ENCODE results near the gene TMEM40. TPM values are rescaled to one million over a fixed set of nuclear protein-coding genes. Genes with fewer than 3 reads are reported as not detected.

The TMEM40 gene
- total RNA-seq, 1 experiment from 2014 or later: not detected

GRCh38 chr3:12705374-12705926, 53.6 kb downstream of the TMEM40 start:
- no peak overlapping the region for H3K56ac ChIP-seq (ENCODE audit: insufficient read length, low read depth, low read length)
- H3K4ac ChIP-seq (ENCODE audit: low read depth, low read length): no peak overlapping the region
- Mint-ChIP-seq H3K27ac (no peak overlapping the region), H3K9me3 (no peaks in the 10 kb centered on the region), H3K36me3 (ENCODE audit: insufficient read depth in 1 of 3, low read depth in 3 of 3) (no peaks in the 10 kb centered on the region), H3K4me3 (no peak overlapping the region), H3K4me1 (peaks cover 0 to 4% of the 10 kb centered on the region in 2 experiments; a peak in 1 of 4 replicates), H3K27me3 (ENCODE audit: low read depth) (peaks cover 14% of the 10 kb centered on the region)
- no peak overlapping the region for H4K8ac ChIP-seq (replicated peaks; ENCODE audit: insufficient read length, low read depth, low read length)
- H3K9me3 ChIP-seq (ENCODE audit: control insufficient read depth, low read depth, low read length): no peaks in the 10 kb centered on the region
- no peaks in the 10 kb centered on the region for H3K23me2 ChIP-seq (ENCODE audit: insufficient read length, low read depth, low read length, poor library complexity, severe bottlenecking)
- no peak overlapping the region for H3K9ac ChIP-seq (ENCODE audit: extremely low read depth, insufficient read length, low read length)
- H2BK5ac ChIP-seq (ENCODE audit: insufficient read length, low read length): no peak overlapping the region
- no peak overlapping the region for H3T11ph ChIP-seq (ENCODE audit: low read length)
- H3K27ac ChIP-seq (ENCODE audit: insufficient read length, low read depth, low read length): no peak overlapping the region
- no peaks in the 10 kb centered on the region for H3K79me2 ChIP-seq (ENCODE audit: insufficient read depth, low read length)
- H3K18ac ChIP-seq (ENCODE audit: insufficient read length, low read depth, low read length): no peak overlapping the region
- no peak overlapping the region for H4K91ac ChIP-seq (ENCODE audit: insufficient read length, low read depth, low read length)
- no peak overlapping the region for H2BK12ac ChIP-seq (ENCODE audit: insufficient read length, low read depth, low read length)
- no peak for TF ChIP-seq CTCF (conservative IDR thresholded peaks at IDR 0.05)
- H3K27me3 ChIP-seq (ENCODE audit: insufficient read depth, low read length): no peaks in the 10 kb centered on the region; the same call in 1 of the 2 replicates
- no peak overlapping the region for H2BK120ac ChIP-seq (ENCODE audit: low read depth, low read length, poor library complexity, severe bottlenecking)
- no peak overlapping the region for H3K4me2 ChIP-seq (ENCODE audit: insufficient read depth, insufficient read length, low read length)
- no peak overlapping the region for H2BK20ac ChIP-seq (ENCODE audit: low read depth, low read length, poor library complexity, severe bottlenecking)
- H3K4me1 ChIP-seq (ENCODE audit: insufficient read depth, low read length): no peaks in the 10 kb centered on the region
- no CpG with 5 or more reads among the region's 6 CpGs for WGBS (ENCODE audit: extremely low coverage, insufficient read length, low lambda C conversion rate)
- no peaks in the 10 kb centered on the region for H3K79me1 ChIP-seq (ENCODE audit: insufficient read depth, low read depth, low read length, poor library complexity, severe bottlenecking)
- no peak overlapping the region for H3K23ac ChIP-seq (ENCODE audit: insufficient read length, low read depth, low read length)
- no peak for DNase-seq
- no peak overlapping the region for H2AFZ ChIP-seq (ENCODE audit: low read length)
- H2BK15ac ChIP-seq (ENCODE audit: low read depth, low read length): no peak overlapping the region
- no peak overlapping the region for H4K5ac ChIP-seq (ENCODE audit: insufficient read length, low read depth, low read length)
- H4K20me1 ChIP-seq (ENCODE audit: control insufficient read depth, insufficient read depth, insufficient read length): no peaks in the 10 kb centered on the region
- no peak overlapping the region for H2AK5ac ChIP-seq (ENCODE audit: insufficient read length, low read length)
- H3K14ac ChIP-seq (ENCODE audit: insufficient read depth, low read length): no peak overlapping the region

All from H9 (cell line).